H1 (cell line): Measurements from ENCODE around the gene ARHGEF39. TPM values are rescaled to one million over a fixed set of nuclear protein-coding genes. Genes with fewer than 3 reads are reported as not detected.

Experiments
- CTCF ChIA-PET: fragments of 300-600 bp; sonication (Branson Sonifier 250); formaldehyde crosslinking; loops from one replicate; lab custom pipeline; 2021; ENCODE audit not compliant: partially characterized antibody; lab: Charles Lee
- POLR2A ChIA-PET: fragments of 300-600 bp; sonication (Branson Sonifier 250); formaldehyde crosslinking; loops from one replicate; lab custom pipeline; 2021; ENCODE audit warnings: inconsistent platforms; ENCODE audit not compliant: partially characterized antibody; lab: Charles Lee
- DNase-seq, 2 experiments: peaks; one replicate each; pipeline versions ENCODE4 v3.0.0 to v3.0.0-alpha.2; 2010 to 2022; ENCODE audit warnings: low spot score in 2 of 2, low read depth in 1 of 2, mixed read lengths in 1 of 2
- FAIRE-seq: peaks from 2 replicates; lab custom pipeline; 2011; peaks lifted over from hg19 to GRCh38; lab: Jason Lieb, UNC
- H2AFZ ChIP-seq: 2 replicates; pipeline ENCODE4 v1.8.1; 2012; ENCODE audit warnings: low read length, inconsistent platforms
- H2AK5ac ChIP-seq: 2 replicates; pipeline ENCODE4 v1.6.1; 2013; ENCODE audit warnings: low read depth, low read length
- H2BK120ac ChIP-seq: replicated peaks from 2 replicates; pipeline ENCODE3; 2013; ENCODE audit warnings: low read depth, low read length, inconsistent platforms
- H2BK12ac ChIP-seq: 2 replicates; pipeline ENCODE4 v1.6.1; 2013; ENCODE audit warnings: low read depth, low read length
- H2BK15ac ChIP-seq: 2 replicates; pipeline ENCODE4 v1.6.1; 2013; ENCODE audit warnings: low read length
- H2BK20ac ChIP-seq: 2 replicates; pipeline ENCODE4 v1.6.1; 2013; ENCODE audit warnings: low read length
- H2BK5ac ChIP-seq: 2 replicates; pipeline ENCODE4 v1.6.1; 2013; ENCODE audit warnings: low read depth, low read length
- H3K14ac ChIP-seq: 2 replicates; pipeline ENCODE4 v1.6.1; 2013; ENCODE audit warnings: inconsistent platforms; ENCODE audit not compliant: insufficient read length
- H3K18ac ChIP-seq: 2 replicates; pipeline ENCODE4 v1.6.1; 2013; ENCODE audit warnings: low read length; ENCODE audit errors: extremely low read depth
- H3K23ac ChIP-seq: 2 replicates; pipeline ENCODE4 v1.6.1; 2013; ENCODE audit warnings: inconsistent platforms; ENCODE audit not compliant: insufficient read length
- H3K23me2 ChIP-seq: 2 replicates; pipeline ENCODE4 v1.6.1; 2013; ENCODE audit warnings: low read depth, low read length
- H3K27ac ChIP-seq: 2 replicates; pipeline ENCODE4 v1.6.1; 2011; ENCODE audit warnings: low read depth, low read length, inconsistent platforms
- H3K27me3 ChIP-seq, 4 experiments: replicated peaks in 1 of 4; 1 replicate in 1 of 4; 2 replicates in 3 of 4; pipeline versions ENCODE4 v1.6.1 to v1.8.1; 2011 to 2013; ENCODE audit warnings: low read length in 3 of 4, mild to moderate bottlenecking in 3 of 4, inconsistent platforms in 2 of 4, mixed read lengths in 2 of 4, moderate library complexity in 1 of 4; ENCODE audit not compliant: control insufficient read depth in 3 of 4, insufficient read depth in 3 of 4; ENCODE audit errors: extremely low read depth in 1 of 4
- H3K36me3 ChIP-seq, 4 experiments: 2 replicates each; pipeline versions ENCODE4 v1.6.1 to v1.8.1; 2011 to 2013; ENCODE audit warnings: mild to moderate bottlenecking in 4 of 4, low read length in 3 of 4, moderate library complexity in 2 of 4, control low read depth in 1 of 4, inconsistent platforms in 1 of 4; ENCODE audit not compliant: insufficient read depth in 4 of 4, control insufficient read depth in 2 of 4
- H3K4ac ChIP-seq: replicated peaks from 2 replicates; pipeline ENCODE3; 2013; ENCODE audit warnings: low read length, low read depth, mixed read lengths, inconsistent platforms; ENCODE audit not compliant: insufficient read length
- H3K4me1 ChIP-seq, 4 experiments: replicated peaks in 1 of 4; 1 replicate in 1 of 4; 2 replicates in 3 of 4; pipeline versions ENCODE4 v1.6.1 to v1.8.1; 2011 to 2013; ENCODE audit warnings: low read length in 3 of 4, inconsistent platforms in 2 of 4, mixed read lengths in 1 of 4; ENCODE audit not compliant: insufficient read depth in 4 of 4, control insufficient read depth in 3 of 4
- H3K4me2 ChIP-seq, 2 experiments: 2 replicates each; pipeline versions ENCODE4 v1.6.1 to v1.8.1; 2011 to 2013; ENCODE audit warnings: low read depth in 2 of 2, low read length in 2 of 2, control low read depth in 1 of 2, inconsistent platforms in 1 of 2, mild to moderate bottlenecking in 1 of 2; ENCODE audit not compliant: insufficient read depth in 1 of 2
- H3K4me3 ChIP-seq, 4 experiments: fragments of 200-600, 300-600 bp in 1 of 4; sonication (generic), shearing (Covaris generic), sonication (Bioruptor Twin) in 1 of 4; 2 replicates each; pipeline versions ENCODE4 v1.5.1 to v1.8.1; 2011 to 2016; ENCODE audit warnings: low read length in 4 of 4, low read depth in 3 of 4, control low read depth in 2 of 4, inconsistent platforms in 2 of 4, mild to moderate bottlenecking in 2 of 4, mixed read lengths in 1 of 4, moderate library complexity in 1 of 4; ENCODE audit not compliant: insufficient read depth in 2 of 4; ENCODE audit errors: extremely low read depth in 1 of 4
- H3K56ac ChIP-seq: replicated peaks from 2 replicates; pipeline ENCODE3; 2013; ENCODE audit warnings: low read depth, mild to moderate bottlenecking, mixed read lengths, low read length, inconsistent platforms; ENCODE audit not compliant: insufficient read length
- H3K79me1 ChIP-seq: 2 replicates; pipeline ENCODE4 v1.6.1; 2013; ENCODE audit warnings: low read depth, low read length, control low read depth
- H3K79me2 ChIP-seq, 2 experiments: 2 replicates each; pipeline versions ENCODE4 v1.6.1 to v1.8.1; 2012 to 2013; ENCODE audit warnings: low read length in 2 of 2, mild to moderate bottlenecking in 2 of 2, inconsistent platforms in 1 of 2; ENCODE audit not compliant: insufficient read depth in 2 of 2, control insufficient read depth in 1 of 2
- H3K9ac ChIP-seq, 4 experiments: replicated peaks in 1 of 4; 1 replicate in 1 of 4; 2 replicates in 3 of 4; pipeline versions ENCODE4 v1.6.1 to v1.8.1; 2011 to 2013; ENCODE audit warnings: low read depth in 3 of 4, low read length in 3 of 4, control low read depth in 2 of 4, mild to moderate bottlenecking in 2 of 4, moderate library complexity in 2 of 4, inconsistent platforms in 1 of 4; ENCODE audit errors: extremely low read depth in 1 of 4
- H3K9me3 ChIP-seq, 2 experiments: 2 replicates each; pipeline versions ENCODE4 v1.6.1 to v1.8.1; 2012 to 2013; ENCODE audit warnings: mild to moderate bottlenecking in 2 of 2, moderate library complexity in 2 of 2, control low read depth in 1 of 2, inconsistent platforms in 1 of 2, low read depth in 1 of 2, low read length in 1 of 2, mixed read lengths in 1 of 2; ENCODE audit not compliant: insufficient read depth in 2 of 2
- H4K20me1 ChIP-seq, 2 experiments: replicated peaks in 1 of 2; 2 replicates each; pipeline versions ENCODE3 to v1.8.1; 2011 to 2013; ENCODE audit warnings: inconsistent platforms in 2 of 2, low read length in 2 of 2, mild to moderate bottlenecking in 1 of 2; ENCODE audit not compliant: insufficient read depth in 2 of 2, control insufficient read depth in 1 of 2
- H4K5ac ChIP-seq: 2 replicates; pipeline ENCODE4 v1.6.1; 2013; ENCODE audit warnings: low read length, low read depth, mixed read lengths, inconsistent platforms; ENCODE audit not compliant: insufficient read length
- H4K8ac ChIP-seq: 2 replicates; pipeline ENCODE4 v1.8.0; 2013; ENCODE audit warnings: mild to moderate bottlenecking, moderate library complexity, low read length, inconsistent platforms; ENCODE audit not compliant: insufficient read depth; ENCODE audit errors: extremely low read depth
- H4K91ac ChIP-seq: replicated peaks from 2 replicates; pipeline ENCODE3; 2013; ENCODE audit warnings: low read length, mixed read lengths, inconsistent platforms; ENCODE audit not compliant: insufficient read length
- BACH1 ChIP-seq: IDR thresholded peaks from 2 replicates; pipeline ENCODE4 v1.6.1; 2012; ENCODE audit warnings: low read length, improper control_type of control experiment
- CBX8 ChIP-seq: fragments of 300-800, 300-1000 bp; sonication (generic); IDR thresholded peaks from 2 replicates; pipeline ENCODE4 v1.7.1; 2016; ENCODE audit warnings: low read depth, low read length, borderline replicate concordance
- RXRA ChIP-seq: IDR thresholded peaks from 2 replicates; pipeline ENCODE4 v1.6.1; 2011; ENCODE audit warnings: low read depth, mild to moderate bottlenecking, low read length, moderate library complexity; ENCODE audit not compliant: insufficient read depth
- SP2 ChIP-seq: IDR thresholded peaks from 2 replicates; pipeline ENCODE4 v1.6.1; 2012; ENCODE audit warnings: mild to moderate bottlenecking, low read length, inconsistent platforms
- SRF ChIP-seq: IDR thresholded peaks from 2 replicates; pipeline ENCODE4 v1.6.1; 2011; ENCODE audit warnings: mild to moderate bottlenecking, low read depth, low read length, moderate library complexity
- WGBS, 2 experiments: shearing (Covaris generic) in 1 of 2; methylation state at CpG; one replicate each; pipeline versions ENCODE4 v1.1.6 to v1.1.7; 2013 to 2015; ENCODE audit warnings: low lambda C conversion rate in 2 of 2, mixed read lengths in 2 of 2, inconsistent platforms in 1 of 2, low coverage in 1 of 2, missing lambda C conversion rate in 1 of 2; ENCODE audit not compliant: insufficient replicate concordance in 2 of 2, insufficient coverage in 1 of 2, insufficient read length in 1 of 2; ENCODE audit errors: extremely low coverage in 1 of 2, missing lambda C conversion rate in 1 of 2; 5-methylcytosine and 5-hydroxymethylcytosine counted together
- polyA plus RNA-seq, 7 experiments: library from polyadenylated mRNA; depleted of rRNA in 3 of 7; stranded (reverse) in 5 of 7; unstranded in 2 of 7; fragments of >200 nt in 5 of 7; fragments of 200-250 nt in 2 of 7; gene quantifications; 1 replicate in 5 of 7; 2 replicates in 1 of 7; 4 replicates in 1 of 7; pipeline versions ENCODE4 v1.2.1 to v1.2.3, GENCODE V29; 2011 to 2013; ENCODE audit warnings: missing spikeins in 2 of 7, mixed read lengths in 2 of 7
- total RNA-seq: library from RNA; stranded (reverse); fragmentation: NEBNext Ultra II Directional; extraction: Animal tissue kit (Norgen Biotek cat#: 25700); gene quantifications from 2 replicates; pipeline ENCODE4 v1.2.1, GENCODE V29; 2021

The ARHGEF39 gene
- total and polyA plus RNA-seq, 2 of the 8 experiments (the other 6 are each of a cell fraction or from before 2014, with no cell fraction given): 18.6 to 18.7 TPM

GRCh38 chr9:35627575-35627974, 37.4 kb downstream of the ARHGEF39 start:
- Histone ChIP-seq H4K8ac (no peak overlapping the region), H2BK5ac (no peak overlapping the region), H2AFZ (no peak overlapping the region), H2AK5ac (no peak overlapping the region), H3K23me2 (no peaks in the 10 kb centered on the region), H2BK15ac (no peak overlapping the region), H3K27ac (no peak overlapping the region), H3K9me3 (no peaks in the 10 kb centered on the region), H3K4ac (no peak overlapping the region), H4K20me1 (no peaks in the 10 kb centered on the region), H4K91ac (no peak overlapping the region), H2BK12ac (no peak overlapping the region), H3K14ac (no peak overlapping the region), H3K4me2 (no peak overlapping the region), H3K36me3 (no peaks in the 10 kb centered on the region), H3K4me3 (no peak overlapping the region), H3K23ac (no peak overlapping the region), H3K9ac (no peak overlapping the region), H3K18ac (no peak overlapping the region), H2BK120ac (no peak overlapping the region), H3K4me1 (no peaks in the 10 kb centered on the region), H2BK20ac (no peak overlapping the region), H3K27me3 (no peaks in the 10 kb centered on the region), H3K79me1 (no peaks in the 10 kb centered on the region), H4K5ac (no peak overlapping the region), H3K79me2 (no peaks in the 10 kb centered on the region), H3K56ac (no peak overlapping the region)
- TF ChIP-seq SP2 (no peak), RXRA (no peak), CBX8 (no peak), SRF (no peak), BACH1 (no peak)
- no peak for DNase-seq
- ChIA-PET CTCF (interaction anchor here (1.4 to 2.6 kb wide), 6 partner anchors 11 to 29 kb away, joined by 4 to 13 read pairs (median 6); no protein-coding TSS in a partner anchor), POLR2A (no interaction called here)
- 100% methylated on average over 2 of the region's 2 CpGs; no CpG with 5 or more reads in 1 of the 2 experiments for WGBS, 2 experiments
- FAIRE-seq: no peak
